RWPE1 (cell line): ENCODE data around the gene LDHB.
A peak's percentile ranks its signal among the peaks of the same experiment; 100 is the strongest.
"Not testable (repeated sequence)": the region's sequence is repeated elsewhere in the genome, so short reads cannot be mapped to it uniquely, and the experiment has no call there.

Source experiments
- CTCF ChIA-PET: fragments of 350-600 bp; sonication (Branson Sonifier 250); formaldehyde crosslinking; extraction: SDS; loops from one replicate; lab custom pipeline; 2021; lab: Yijun Ruan, JAX
- POLR2A ChIA-PET: fragments of 400-600 bp; formaldehyde crosslinking; extraction: SDS; loops from one replicate; lab custom pipeline; 2020; ENCODE audit warnings: antibody characterized with exemption; ENCODE audit not compliant: low non-redundant PET; lab: Yijun Ruan, JAX
- DNase-seq: peaks from one replicate; pipeline ENCODE4 v3.0.0; 2012; ENCODE audit warnings: low spot score
- H3K27ac ChIP-seq: fragments of 450-650 bp; 2 replicates; pipeline ENCODE4 v1.5.1; 2017
- CTCF ChIP-seq: fragments of 450-650 bp; conservative IDR thresholded peaks from 2 replicates; pipeline ENCODE4 v1.5.1; 2017; ENCODE audit warnings: low read depth, mild to moderate bottlenecking

LDHB gene

GRCh38 chr12:21665816-21666215 is 8.2 kb upstream of the LDHB start:
- no peak for TF ChIP-seq CTCF
- POLR2A ChIA-PET = no interaction called here
- H3K27ac ChIP-seq = no peak overlapping the region
- CTCF ChIA-PET = no interaction called here
- DNase-seq = no peak

GRCh38 chr12:21662122-21662792 is 4.6 kb upstream of the LDHB start:
- TF ChIP-seq CTCF = no peak
- H3K27ac ChIP-seq = no peak overlapping the region
- ChIA-PET POLR2A (no interaction called here), CTCF (no interaction called here)
- no peak for DNase-seq

GRCh38 chr12:21661396-21662093 is 3.9 kb upstream of the LDHB start:
- H3K27ac ChIP-seq, POLR2A ChIA-PET, CTCF ChIA-PET, DNase-seq: not testable (repeated sequence)

GRCh38 chr12:21659383-21659782 is 1.7 kb upstream of the LDHB start:
- DNase-seq = no peak
- H3K27ac ChIP-seq = no peak overlapping the region
- ChIA-PET POLR2A (no interaction called here), CTCF (no interaction called here)
- TF ChIP-seq CTCF = no peak

GRCh38 chr12:21656905-21657325 is 727 bp downstream of the LDHB start:
- POLR2A ChIA-PET = interaction anchor here (0.6 kb wide), 1 partner anchor 128 kb away, joined by 3 read pairs; no protein-coding TSS in a partner anchor
- no peak for TF ChIP-seq CTCF
- CTCF ChIA-PET = interaction anchor here (0.5 kb wide), 1 partner anchor 40 kb away, joined by 4 read pairs; no protein-coding TSS in a partner anchor
- peak; percentile 22 for DNase-seq
- peak overlapping the region; percentile 80 for H3K27ac ChIP-seq

GRCh38 chr12:21655591-21655990 is 2.1 kb downstream of the LDHB start:
- ChIA-PET CTCF (no interaction called here), POLR2A (no interaction called here)
- no peak overlapping the region for H3K27ac ChIP-seq
- DNase-seq = no peak
- TF ChIP-seq CTCF = no peak

GRCh38 chr12:21651821-21652220 is 5.8 kb downstream of the LDHB start:
- H3K27ac ChIP-seq = no peak overlapping the region
- no peak for DNase-seq
- ChIA-PET CTCF (no interaction called here), POLR2A (no interaction called here)
- TF ChIP-seq CTCF = no peak
